GM18511 (cell line): ENCODE measurements around the gene SLC1A2.

Source experiments
- ATAC-seq: cut with Tn5 transposase; IDR thresholded peaks from one replicate; pipeline ENCODE4 v1.9.1; 2021; ENCODE audit warnings: mild to moderate bottlenecking, moderate library complexity; ENCODE audit not compliant: unreplicated experiment

SLC1A2 gene

DNA sequence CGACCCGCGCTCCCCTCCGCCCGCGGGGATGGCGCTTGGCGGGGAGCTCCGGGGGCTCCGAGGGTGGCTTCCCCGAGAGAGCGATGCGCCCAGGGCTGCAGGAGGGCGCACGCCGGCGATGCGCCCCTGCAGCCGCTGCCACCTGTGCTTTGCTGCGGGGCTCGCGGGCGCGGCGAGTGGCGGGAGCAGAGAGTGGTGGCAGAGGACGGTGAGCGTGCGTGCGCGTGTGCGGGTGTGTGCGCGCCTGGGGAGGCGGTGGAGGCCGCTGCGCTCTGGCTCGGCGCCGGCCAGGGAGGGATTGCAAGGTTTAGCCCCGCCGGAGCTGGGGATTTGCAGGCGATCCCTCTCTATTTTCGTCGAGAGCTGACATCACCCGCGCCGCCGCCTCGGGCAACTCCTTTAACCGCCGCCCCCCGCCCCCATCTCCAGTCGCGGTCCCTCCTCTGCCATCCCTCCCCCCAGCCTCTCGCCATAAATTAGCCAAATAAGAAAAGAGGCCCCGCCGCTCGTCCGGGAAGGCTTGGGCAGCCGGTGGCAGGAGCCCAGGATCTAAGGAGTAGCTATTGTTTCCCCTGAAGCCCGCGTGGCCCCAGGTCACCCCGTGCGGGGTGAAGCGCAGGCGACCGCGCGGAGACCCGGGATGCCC lies at the start of gene SLC1A2:
SLC1A2 (minus strand) TSS at position 375 of the 646 bp plus-strand sequence. CDS start 592 bp downstream, outside the sequence.
- no peak for ATAC-seq

DNA sequence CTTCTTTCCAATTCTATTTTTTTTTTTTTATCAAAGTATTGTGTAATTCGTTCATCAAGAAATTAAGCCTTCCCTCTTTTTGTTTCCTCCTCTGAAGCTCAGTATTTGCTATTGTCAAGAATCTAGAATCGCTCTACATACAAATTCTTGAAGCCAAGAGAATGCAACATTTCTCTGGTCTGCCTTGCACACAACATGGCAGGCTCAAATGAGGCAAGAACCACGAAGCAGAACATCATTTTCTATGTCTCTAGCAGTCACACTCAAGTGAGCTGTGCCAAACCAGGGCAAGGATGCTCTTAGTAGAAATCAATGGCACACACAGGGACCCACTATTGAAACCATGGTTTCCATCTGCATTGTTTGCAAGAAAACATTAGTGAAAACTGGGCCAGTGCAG lies 46.7 kb upstream of the SLC1A2 start:
- ATAC-seq = no peak

DNA sequence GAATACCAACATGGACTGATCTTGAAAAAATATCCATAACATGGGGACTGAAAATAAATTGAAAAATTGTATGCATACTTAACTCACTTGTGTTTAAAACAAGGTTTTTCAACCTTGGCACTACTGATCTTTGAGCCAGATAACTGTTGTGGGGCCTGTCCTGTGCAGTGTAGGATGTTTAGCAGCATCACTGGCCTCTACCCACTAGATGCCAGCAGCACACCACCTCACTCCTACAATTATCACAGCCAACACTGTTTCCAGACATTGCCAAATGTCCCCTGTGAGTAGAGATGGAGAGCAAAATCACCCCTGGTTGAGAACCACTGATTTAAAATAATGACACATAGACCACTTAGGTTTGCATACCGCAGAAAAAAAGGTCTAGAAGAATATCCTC lies 45.0 kb upstream of the SLC1A2 start:
- ATAC-seq = no peak

DNA sequence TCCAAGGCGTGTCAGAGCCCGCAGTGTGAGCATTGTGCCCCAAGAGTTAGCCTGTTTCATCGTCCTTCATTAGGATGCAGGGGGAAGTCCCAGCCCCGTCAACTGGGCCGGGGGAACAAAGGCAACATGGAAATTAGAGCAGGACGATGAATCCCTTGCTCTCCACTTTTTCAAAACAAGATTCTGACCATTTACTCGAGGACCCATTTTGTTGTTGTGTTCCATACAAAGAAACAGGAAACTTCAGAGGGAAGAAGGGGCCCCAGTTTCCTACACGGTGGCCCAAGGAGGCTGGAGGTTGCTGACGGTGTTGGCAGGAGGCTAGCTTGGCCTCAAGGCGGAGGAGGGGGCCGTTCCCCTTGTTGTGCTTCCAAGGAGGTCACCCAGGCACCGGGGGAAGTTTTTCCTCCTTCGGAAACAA lies 44.0 kb upstream of the SLC1A2 start:
- ATAC-seq = no peak

DNA sequence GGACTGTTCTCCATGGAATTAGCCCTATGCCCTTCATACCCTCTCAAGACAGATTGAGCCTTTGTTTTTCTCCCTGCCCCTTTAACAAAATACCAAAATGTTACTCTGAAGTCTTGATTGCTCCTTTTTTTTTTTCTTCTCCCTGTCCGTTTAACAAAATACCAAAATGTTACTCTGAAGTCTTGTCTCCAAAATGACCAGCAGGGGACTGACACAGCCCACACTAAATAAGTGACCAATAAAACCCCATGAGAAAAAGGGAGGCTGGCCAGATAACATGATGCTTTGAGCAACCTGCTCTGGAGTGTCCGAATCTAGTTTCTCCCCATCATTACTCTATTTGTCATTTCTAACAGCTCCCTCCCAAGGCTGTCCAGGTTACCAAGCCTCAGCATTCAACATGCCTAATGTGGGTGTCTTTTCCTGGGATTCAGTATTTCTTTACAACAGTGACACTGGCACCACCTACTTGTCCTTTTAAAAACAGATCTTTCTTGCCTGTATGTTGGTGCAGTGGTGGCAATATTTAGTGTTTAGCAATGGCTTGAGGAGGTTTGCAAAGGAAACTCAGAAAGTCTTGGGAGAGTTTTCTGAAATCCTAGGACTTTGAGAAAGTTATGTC lies 42.7 kb upstream of the SLC1A2 start:
- ATAC-seq = no peak

DNA sequence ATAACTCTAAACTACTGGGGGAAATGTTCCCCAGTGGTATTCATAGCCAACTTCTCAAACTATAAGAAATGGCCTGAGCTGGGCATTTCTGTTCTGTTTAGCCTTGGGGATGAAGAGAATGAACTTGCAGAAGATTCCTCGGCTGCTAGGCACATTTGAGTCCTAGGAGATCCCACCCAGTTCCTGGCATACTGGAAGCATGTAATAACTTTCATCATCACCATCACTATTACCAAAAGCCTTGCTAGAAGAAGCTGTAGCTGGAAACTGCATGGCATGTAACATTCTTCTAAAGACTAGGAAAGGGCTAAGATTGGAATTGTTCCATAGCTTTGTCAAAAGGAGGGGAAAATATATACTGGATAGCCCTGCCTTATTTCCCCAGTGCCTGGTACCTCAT lies 40.1 kb upstream of the SLC1A2 start:
- no peak for ATAC-seq

DNA sequence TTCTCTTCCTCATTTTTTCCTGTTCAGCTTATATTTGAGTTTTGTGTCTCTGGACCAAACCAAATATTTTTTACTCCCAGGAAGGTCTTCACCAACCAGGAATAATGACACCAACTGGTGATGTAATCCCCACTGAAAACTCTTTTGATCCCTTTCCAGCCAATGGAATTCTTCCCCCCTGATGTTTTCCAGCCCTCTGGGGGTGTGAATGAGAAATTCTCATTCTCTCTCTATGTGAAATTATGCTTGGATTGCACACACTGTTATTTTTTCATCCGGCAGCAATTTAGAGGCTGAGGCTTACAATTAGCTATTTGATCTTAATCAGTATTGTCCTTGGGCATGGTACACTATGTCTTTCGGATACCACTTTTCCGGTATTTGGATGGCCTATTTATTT lies 39.5 kb upstream of the SLC1A2 start:
- no peak for ATAC-seq

DNA sequence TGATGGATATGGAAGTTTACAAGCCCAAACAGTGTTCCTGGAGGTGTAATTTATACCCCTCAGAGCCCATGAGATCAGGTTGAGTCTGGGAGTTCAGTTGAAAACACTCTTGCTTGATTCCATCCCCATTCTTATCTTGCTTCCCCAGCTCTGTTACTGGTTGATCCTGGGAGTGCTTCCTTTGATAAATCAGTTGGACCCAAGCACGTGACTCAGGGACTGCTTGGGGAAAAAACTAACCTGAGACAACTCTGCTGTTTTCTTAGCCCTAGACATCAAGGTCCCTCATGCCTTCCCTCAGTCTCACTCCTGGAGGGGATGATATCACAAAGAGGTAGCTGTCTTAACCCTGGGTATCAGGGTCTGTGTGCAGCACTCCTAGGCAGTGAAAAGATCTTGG lies 35.0 kb upstream of the SLC1A2 start:
- no peak for ATAC-seq

DNA sequence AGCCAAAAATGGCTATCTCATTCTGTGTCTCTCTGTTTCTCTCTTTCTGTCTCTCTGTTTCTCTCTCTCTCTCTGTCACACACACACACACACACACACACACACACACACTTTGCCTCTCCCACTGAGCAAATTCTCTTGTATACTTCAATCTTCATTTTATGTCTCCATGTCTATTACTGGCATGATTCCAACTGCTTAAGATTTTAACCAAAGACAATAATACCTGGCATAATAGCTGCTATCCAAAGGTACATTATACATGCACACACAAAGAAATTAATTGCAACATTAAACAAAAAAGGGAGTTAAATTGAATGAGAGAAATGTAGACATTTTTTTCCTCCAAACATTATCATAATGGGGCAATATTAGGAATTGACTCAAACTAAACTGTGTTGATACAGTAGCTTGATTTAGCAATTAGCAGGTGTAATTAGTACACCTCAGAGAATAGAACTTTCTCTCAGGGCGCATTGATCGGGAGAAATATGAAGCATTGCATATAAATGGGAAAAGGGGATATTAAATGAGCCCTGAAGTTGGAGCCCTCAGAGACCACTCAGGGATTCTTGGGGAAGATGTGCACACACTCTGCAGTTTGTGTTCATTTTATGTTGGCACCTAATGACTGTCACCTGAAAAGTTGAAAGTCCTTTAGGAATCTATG lies 17.4 kb upstream of the SLC1A2 start:
- ATAC-seq = no peak

DNA sequence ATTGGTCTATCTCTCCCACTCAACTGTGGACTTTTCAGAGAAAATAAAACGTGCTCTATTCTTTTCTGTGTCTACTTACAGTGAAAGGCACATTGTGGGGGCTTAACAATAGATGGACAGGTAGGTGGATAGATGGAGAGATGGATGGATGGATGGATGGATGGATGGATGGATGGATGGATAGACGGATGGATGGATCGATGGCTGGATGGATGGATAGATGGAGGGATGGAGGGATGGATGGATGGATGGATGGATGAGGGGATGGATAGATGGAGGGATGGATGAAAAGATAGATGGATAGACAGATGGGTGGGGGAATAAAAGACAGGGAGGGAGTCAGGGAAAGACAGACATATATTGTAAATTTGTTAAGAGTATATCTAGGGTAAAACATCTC lies 14.2 kb upstream of the SLC1A2 start:
- ATAC-seq = no peak

DNA sequence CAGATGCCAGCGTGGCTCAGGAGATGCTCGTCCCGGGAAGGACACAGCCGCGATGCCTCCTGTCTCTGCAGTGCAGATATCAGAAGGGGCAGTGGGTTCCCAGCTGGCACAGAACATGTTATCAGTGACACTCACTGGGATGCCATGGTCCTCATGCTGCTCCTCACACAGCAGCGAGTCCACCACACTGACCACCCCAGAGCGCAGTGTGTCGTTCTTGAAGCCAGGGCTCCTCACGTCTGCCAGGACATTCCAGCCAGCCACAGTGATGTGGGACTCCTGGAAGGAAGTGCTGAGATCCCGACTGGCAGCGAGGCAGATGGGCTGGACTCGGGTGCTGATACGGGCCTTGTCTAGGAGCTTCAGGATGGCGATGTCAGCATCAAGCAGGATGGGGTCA lies 13.1 kb upstream of the SLC1A2 start:
- no peak for ATAC-seq

DNA sequence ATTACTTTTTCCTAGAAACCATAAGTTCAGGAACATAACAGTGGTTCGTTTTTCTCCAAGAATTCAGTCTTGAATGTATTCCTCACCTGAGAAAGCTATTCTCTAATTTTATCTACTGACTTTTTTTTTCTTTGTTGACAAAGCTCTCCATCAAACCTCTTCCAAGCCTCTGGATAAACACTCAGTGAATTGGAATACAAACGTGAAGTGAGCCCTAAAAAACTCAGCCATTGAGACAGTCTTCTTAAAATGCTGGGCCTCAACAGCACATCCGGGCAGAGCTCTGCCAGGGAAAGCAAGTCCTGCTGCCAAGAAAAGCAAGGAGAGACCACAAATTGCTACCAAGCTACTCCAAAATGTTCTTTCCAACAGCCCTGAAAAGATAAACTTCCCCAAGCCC lies 7.7 kb upstream of the SLC1A2 start:
- ATAC-seq = no peak

DNA sequence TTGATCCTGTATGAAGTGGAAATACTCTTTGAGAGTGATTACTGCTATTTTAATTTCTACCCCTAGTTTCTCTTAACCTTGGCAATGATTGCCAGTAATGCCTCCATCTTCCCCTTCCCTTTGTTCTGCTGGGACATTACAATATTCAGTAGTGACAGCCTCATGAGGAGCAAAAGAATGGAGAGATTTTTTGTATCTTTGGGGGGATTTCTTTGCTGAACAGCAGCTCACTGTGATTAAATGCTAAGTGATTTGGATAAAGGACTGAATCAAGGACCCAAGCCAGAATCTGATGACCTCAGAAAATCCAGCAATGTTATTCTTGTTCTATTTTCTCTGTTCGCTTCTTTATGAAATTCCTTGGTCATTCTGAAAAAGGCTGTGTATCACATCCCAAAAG lies 7.0 kb upstream of the SLC1A2 start:
- ATAC-seq = no peak

DNA sequence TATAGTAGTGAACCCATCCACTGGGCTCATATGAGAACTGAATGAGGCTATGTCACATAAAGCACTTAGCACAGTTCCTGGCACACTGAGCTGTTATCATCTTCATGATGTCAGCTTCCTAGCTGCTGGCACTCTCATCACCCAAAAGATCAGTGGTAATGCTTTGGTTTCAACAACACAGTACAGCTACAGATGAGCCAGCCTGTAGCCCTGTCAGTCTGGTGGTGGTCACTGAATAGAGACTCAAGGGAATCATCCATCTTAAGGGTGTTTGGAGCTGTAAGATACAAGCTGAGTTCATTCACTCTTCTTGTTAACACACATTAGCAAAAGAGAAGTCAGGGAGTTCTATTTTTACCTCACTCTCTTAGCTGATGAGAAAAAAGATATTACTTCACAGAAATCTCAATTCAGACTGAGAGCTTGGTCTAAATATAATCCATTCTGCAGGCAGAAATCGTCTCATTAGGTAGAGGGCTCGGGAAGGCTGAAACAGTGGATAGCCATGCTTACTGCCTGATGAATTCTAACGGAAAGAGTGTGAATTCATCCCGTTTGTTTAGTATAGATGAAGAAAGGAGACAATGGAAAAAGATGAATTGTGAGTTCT lies 6.3 kb upstream of the SLC1A2 start:
- no peak for ATAC-seq

DNA sequence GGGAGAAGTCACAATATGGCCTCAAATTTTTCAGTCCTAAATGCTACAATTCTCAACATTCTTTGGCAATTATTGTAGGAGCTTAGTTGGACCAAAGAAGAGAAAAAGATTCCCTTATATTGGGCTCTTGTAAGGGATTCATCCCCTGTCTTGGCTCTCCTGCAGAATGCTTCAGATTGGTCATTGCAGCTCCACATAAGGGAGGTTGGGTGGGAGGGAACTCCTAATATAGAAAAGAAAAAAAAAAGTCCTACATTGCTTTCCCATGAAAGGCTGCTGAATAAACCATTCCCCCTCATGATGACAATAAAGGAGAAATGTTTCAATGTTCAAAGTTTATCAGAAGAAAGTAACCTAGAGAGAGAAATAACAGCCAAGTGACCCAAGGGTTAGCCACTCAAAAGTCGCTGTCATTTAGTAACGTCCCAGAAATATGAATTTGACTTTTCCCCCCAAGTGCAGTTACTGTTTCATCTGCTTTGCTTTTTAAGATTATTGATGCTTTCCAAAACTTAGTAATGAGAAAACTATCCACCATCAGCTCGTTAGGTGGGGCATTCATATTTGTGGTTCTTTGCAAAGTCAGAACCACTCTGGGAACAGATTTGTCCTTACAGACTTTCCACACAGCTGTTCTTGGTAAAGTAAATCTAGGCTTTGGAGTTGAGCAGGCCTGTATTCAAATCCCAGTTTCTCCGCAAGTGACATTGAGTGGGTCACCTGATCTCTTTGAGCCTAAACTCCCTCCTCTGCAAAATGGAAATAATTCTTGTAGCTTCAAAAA lies 5.0 kb upstream of the SLC1A2 start:
- no peak for ATAC-seq

DNA sequence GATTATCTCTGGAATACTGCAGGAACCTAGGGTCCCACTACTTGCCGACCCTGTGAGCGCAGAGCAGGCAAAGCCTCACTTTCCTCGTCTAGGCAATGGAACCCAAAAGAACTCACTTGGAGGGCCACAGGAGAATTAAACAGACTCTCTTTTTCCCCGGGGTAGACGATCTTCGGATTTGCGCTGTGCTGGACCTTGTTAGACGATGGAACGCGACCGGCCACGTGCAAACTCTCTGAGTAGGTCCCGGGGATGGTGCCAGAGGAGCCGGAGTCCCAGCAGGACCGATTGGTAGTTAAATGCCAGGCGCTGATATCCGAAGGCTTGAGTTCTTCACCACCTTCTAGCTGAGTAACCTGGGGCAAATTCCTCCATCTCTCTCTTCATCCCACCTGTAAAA lies 1.0 kb upstream of the SLC1A2 start:
- ATAC-seq = no peak

DNA sequence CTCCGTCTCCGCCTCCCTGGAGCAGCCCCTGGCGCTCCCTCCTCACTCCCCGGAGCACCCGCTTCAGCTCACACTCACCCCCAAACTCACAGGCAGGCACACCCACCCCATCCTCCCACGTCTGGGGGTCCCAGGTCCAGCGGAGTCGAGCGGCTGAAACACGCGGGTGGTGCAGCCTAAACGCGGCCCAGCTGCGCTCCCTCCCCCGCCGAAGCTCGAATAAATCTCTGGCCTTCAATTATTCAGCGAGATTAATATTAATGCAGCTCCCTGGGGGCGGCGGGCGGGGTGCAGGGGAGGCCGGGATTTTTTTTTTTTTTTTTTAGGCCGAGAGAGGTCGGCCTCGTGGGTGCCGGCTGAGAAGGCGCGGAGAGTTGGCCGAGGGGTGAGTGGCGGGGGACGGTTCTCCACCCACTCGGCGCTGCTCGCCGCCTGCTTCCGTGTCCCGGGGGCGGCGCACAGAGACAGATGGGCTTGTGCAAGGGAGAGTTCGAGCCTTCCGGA lies 524 bp upstream of the SLC1A2 start:
- no peak for ATAC-seq

DNA sequence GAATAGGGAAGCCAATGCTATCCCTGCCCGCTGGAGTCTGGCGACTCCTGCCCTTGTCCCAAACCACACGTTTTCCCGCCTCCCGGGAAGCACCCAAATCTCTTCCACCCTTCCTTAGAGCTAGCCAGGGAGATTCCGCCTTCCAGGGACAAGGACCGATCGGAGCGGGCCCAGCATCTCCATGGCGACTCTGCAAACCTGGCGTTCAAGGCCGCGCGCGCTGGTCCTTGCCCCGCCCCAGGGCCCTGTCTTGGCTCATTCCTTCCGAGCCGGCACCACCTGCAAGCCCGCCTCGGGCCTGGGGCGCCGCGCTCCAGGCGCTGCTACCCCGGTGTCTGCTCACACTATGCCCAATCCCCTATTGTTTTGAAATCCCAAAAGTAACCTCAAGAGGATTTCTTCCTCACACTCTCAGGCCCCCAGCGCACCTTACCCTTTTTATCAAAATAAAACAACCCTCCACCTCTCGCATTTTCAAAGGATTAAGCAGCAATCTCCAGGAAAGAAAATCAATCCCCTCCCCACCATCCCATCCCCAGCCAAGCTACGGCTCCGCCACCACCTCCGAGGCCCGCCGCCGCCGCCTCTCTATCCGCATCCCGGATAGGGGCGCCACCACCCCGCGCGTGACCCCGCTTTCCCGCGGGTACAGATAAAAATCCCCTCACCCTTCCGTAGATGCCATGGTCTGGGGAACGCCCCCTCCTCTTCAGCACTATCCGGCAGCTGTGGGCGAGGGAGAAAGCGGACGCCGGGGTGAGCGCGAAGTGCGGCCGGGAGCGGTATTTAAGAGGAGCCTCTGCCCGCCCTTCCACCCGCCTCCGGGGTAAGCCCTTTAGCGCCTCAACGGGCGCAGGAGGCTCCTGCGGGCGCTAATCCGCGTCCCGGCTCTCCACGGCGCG lies 825 bp downstream of the SLC1A2 start:
- no peak for ATAC-seq

DNA sequence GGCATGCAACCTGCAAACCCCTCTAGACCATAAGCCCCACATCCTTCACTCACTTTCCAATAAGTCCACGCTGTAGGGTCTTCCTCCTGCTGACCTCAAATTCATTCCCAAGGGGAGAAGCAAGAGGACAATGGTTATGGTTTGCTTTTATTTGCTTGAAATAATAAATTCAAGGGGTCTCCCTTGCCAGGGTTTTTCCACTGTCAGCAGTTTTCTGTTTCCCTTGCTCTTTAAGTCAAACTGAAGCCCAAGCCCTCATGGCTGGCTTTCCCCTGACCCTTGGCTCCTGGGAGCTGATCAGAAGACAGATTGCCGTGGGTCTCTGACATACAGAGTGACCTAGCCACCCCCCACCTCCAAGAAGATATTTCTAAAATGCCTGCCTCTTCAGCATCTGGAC lies 3.9 kb downstream of the SLC1A2 start:
- ATAC-seq = no peak

DNA sequence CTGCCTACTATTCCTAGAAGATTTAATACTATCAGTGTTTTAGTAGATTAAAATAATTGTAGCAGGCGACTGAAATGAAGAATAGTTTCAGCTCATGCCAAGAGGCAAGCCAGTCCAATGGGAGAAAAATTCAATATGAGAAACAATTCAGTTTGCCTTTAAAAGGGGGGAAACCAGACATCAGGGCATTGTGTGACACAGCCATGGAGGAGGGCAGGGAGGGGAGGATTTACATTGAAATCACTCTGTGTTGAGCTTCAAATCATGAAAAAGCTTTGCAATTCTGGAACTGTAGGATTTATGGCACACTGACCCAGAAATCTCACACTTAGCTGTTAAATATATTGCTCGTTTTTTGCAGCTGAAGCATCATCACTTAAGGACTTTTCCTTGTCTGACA lies 4.6 kb downstream of the SLC1A2 start:
- ATAC-seq = no peak
